PFSK-1 (cell line): Measurements from ENCODE around the gene SOBP.

Source experiments
- FOXP2 ChIP-seq: optimal IDR thresholded peaks from 2 replicates; pipeline ENCODE3; 2011; ENCODE audit warnings: borderline replicate concordance, control low read depth, inconsistent platforms; ENCODE audit not compliant: insufficient read depth; ENCODE audit errors: extremely low read length, extremely low read depth
- POLR2AphosphoS5 ChIP-seq: IDR thresholded peaks from 2 replicates; pipeline ENCODE4 v1.6.1; 2012; ENCODE audit warnings: low read depth, mild to moderate bottlenecking, control low read depth, low read length, moderate library complexity
- REST ChIP-seq, 2 experiments: IDR thresholded peaks; 2 replicates each; pipeline versions ENCODE4 v1.6.1 to v1.8.0; 2011 to 2012; ENCODE audit warnings: low read depth in 2 of 2, low read length in 2 of 2, control low read depth in 1 of 2, inconsistent platforms in 1 of 2, mild to moderate bottlenecking in 1 of 2, moderate library complexity in 1 of 2; ENCODE audit not compliant: insufficient read depth in 1 of 2
- SIN3A ChIP-seq: IDR thresholded peaks from 2 replicates; pipeline ENCODE4 v1.6.1; 2012; ENCODE audit warnings: mild to moderate bottlenecking, low read length, moderate library complexity, borderline replicate concordance; ENCODE audit not compliant: insufficient read depth
- TAF1 ChIP-seq: IDR thresholded peaks from 2 replicates; pipeline ENCODE4 v1.6.1; 2012; ENCODE audit warnings: low read length, control low read depth, borderline replicate concordance; ENCODE audit not compliant: insufficient read depth

The SOBP gene

GRCh38 chr6:107495196-107495643, 5.3 kb downstream of the SOBP start:
- no peak for TF ChIP-seq SIN3A
- no peak for TF ChIP-seq POLR2AphosphoS5
- no peak for TF ChIP-seq REST (IDR thresholded peaks at IDR 0.05; ENCODE audit: insufficient read depth in 1 of 2, low read depth in 2 of 2, low read length in 2 of 2)
- TF ChIP-seq FOXP2: no peak
- TF ChIP-seq TAF1: no peak

- TF ChIP-seq SIN3A: no peak
- TF ChIP-seq FOXP2: no peak
- no peak for TF ChIP-seq TAF1
- TF ChIP-seq REST (IDR thresholded peaks at IDR 0.05; ENCODE audit: insufficient read depth in 1 of 2, low read depth in 2 of 2, low read length in 2 of 2): no peak
- TF ChIP-seq POLR2AphosphoS5: no peak
Observed at GRCh38 chr6:107495971-107496370, 6.1 kb downstream of the SOBP start.

GRCh38 chr6:107496892-107497684, 7.2 kb downstream of the SOBP start:
- no peak for TF ChIP-seq FOXP2
- no peak for TF ChIP-seq REST (IDR thresholded peaks at IDR 0.05; ENCODE audit: insufficient read depth in 1 of 2, low read depth in 2 of 2, low read length in 2 of 2)
- no peak for TF ChIP-seq POLR2AphosphoS5

GRCh38 chr6:107504270-107505026, 14.5 kb downstream of the SOBP start:
- TF ChIP-seq POLR2AphosphoS5: no peak
- TF ChIP-seq FOXP2: no peak
- no peak for TF ChIP-seq SIN3A
- TF ChIP-seq TAF1: no peak
- no peak for TF ChIP-seq REST (IDR thresholded peaks at IDR 0.05; ENCODE audit: insufficient read depth in 1 of 2, low read depth in 2 of 2, low read length in 2 of 2)
